NCI-H2081 (cell line): ENCODE measurements around the gene IBA57.

ENCODE experiments used
- DNase-seq, 2 experiments: peaks; one replicate each; lab custom pipeline; 2025; lab: John Stamatoyannopoulos, UW

IBA57 gene

DNA sequence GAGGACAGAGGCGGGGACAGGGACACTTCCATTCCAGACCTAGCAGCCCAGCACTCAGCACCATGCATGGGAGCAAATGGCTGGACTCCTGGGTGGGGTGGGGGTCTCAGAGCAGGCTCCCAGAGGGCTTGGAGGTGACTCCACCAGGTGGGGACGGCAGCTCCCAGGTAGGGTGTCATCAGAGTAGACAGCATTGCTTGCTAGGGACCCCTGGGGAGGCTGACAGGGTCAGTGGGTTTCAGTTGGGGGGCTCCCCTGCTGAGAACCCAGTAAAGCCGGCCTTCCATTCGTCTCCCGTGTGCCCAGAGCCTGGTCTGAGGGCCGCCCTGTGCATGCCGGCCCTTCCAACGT is 20.6 kb upstream of the IBA57 start:
- no peak for DNase-seq

DNA sequence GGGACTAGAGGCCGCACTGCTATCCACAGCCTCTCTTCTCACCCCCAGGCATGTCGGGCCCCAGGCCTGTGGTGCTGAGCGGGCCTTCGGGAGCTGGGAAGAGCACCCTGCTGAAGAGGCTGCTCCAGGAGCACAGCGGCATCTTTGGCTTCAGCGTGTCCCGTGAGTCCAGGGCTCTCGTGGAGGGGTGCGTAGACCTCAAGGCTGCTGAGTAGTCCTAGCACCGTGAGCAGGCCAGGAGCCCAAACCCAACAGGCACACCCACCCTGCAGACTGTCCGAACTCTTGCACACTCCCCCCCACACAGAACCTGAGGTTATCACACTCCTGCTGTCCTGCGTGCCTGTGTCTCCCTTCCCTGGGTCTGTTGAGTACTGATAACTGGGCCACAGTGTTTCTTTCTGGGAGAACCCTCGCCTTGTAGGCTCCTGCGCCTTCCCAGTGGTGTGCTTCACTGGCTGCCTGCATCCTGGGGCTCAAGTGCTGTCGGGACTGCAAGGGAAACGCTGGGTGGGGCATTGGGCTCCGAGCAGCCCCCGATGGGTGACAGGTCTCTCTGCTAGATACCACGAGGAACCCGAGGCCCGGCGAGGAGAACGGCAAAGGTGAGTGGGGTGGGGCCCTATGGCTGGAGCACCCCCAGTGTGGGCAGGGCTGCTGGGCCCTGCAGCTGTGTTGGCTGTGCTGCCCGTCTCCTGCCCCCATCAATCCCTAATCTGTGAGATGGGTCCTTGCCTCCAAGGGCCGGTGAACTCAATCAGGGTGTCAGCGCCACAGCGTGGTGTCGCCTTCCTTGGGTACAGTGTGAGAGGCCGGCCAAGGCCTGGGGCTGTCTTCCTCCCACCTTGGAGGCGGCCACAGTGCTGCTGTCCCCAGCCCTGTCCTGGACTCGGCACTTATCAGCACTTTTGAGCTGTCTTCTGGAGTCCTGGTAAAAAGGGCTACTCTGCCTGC is 19.9 kb upstream of the IBA57 start:
- no peak for DNase-seq

DNA sequence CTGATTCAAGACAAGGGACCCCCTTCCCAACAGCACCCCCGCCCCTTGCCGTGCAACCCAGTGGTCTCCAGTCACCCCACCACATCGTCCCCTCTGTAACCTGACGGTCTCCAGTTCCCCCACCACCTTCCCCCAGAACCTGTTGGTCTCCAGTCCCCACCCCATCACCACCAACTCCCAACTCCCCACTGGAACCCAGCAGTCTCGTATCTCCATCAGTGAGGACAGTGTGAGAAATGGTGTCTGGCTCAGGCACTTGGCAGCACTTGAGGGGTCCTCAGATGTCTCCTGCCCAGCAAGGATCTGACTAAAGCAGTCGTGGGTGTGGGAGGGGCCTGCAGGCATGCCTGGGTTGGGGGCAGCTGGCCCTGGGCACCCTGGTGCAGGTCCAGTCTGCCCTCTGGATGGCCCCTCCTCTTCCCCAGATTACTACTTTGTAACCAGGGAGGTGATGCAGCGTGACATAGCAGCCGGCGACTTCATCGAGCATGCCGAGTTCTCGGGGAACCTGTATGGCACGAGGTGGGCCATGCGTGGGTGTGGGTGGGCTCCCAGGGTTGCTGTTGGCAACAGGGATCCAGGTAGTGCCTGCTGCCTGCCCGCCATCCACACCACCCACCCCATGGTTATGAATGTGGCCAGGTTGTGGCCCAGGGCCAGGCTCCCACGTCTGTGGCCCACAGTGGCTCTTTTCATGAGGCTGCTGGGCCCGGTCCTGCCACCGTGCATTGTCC is 19.0 kb upstream of the IBA57 start:
- DNase-seq: no peak

DNA sequence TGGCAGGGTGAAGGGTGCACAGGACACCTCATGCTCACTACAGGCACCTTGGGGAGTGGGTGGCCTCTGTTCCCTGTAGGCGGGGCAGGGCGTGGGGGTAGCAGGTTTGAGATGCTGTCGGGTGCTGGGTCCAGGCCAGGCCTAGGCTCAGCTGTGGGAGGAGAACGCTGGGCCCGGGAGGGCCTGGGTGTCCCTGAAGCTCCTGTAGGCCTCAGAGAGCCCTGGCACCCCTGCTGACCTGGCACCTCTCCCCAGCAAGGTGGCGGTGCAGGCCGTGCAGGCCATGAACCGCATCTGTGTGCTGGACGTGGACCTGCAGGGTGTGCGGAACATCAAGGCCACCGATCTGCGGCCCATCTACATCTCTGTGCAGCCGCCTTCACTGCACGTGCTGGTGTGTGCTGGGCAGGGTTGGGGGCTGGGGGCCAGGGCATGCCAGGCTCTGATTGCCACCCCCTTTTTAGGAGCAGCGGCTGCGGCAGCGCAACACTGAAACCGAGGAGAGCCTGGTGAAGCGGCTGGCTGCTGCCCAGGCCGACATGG is 18.4 kb upstream of the IBA57 start:
- no peak for DNase-seq

DNA sequence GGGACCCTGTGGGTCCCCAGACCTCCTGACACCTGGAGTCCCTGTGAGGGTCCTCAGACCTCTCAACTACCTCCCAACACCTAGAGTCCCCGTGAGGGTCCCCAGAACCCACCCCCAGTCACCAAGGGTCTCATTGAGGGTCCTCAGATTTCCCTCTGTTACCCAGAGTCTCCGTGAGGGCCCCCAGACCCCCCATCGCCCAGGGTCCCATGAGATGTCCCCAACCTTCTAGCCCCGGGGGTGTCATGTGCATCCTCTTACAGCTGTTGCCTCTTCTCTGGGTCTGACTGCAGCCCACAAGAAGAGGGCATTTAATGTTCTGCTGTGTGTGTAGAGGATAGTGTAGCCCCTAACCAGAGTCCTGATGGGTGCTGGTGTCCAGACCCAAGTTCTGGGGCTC is 17.8 kb upstream of the IBA57 start:
- DNase-seq: no peak

DNA sequence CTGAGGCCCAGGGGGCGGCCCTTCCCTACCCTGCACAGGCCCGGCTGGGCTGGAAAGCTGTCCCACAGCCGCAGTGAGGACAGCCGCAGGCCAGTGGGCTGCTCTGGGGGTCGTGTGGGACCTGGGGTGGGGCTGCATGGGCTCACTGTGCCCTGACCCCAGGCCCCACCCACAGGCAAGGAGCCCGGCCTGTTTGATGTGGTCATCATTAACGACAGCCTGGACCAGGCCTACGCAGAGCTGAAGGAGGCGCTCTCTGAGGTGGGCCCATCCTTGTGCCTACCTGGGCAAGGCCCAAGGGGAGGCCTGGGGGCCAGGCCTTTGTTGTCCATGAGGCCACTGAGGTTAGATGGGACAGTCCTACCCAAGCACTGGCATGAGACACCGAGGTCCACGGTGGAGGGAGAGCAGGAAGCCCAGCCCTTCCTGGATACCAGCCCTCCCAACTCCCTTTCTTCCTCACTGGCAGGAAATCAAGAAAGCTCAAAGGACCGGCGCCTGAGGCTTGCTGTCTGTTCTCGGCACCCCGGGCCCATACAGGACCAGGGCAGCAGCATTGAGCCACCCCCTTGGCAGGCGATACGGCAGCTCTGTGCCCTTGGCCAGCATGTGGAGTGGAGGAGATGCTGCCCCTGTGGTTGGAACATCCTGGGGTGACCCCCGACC is 17.3 kb upstream of the IBA57 start:
- no peak for DNase-seq

DNA sequence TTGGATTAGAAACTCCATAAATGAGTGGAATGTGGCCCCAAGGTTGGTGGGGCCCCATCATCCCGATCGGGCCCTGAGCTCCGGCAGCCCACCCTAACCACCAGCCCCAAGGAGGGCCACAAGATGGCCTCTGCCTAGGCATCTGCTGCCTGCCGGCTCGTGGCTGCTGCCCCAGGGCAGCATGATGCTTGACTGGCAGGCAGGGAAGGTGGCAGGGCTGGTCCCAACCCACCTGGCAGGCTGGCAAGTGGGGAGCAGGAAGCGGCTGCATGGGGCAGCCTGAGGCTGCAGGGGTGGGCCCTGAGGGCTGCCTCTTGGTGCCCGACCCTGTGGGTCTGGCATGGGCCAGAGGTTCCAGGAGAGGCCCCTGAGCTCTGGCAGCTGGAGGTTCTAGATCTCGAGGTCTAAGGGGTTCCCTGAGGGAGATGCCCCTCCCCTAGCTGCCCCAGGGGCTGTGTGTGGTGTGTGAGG is 16.6 kb upstream of the IBA57 start:
- no peak for DNase-seq

DNA sequence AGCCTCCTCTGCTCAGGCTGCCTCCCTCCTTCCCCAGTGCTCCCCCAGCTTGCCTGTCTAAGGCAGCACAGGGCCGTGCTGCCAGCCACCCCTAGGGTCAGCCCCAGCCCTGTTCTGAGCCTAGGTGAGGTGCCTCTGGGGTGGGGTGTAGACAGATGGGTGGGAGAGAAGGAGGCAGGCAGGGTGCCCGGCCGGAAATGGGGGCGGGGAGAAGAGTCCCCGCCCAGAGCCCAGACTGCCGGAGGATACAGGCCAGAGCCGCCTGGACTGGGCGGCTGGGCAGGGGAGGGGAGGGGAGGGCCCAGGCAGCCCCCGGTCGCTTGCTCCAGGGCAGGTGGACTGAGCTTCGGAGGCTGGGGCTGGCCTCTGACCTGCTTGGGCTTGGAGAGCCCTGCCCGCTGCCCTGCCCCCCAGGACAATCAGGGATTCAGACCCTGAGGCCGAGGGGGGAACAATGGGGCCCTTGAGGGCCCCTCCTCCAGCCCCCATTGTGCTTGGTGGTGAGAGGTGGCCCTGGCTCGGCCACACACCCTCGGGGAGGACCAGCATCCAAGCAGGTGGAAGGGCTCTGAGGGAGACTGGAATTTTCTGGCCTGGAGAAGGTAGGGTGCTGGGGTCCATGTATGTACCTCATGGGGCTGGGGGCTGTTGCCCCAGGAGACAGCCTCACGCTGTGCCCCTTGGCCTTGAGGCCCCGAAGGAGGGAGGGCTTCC is 16.0 kb upstream of the IBA57 start, which contains the start of gene GJC2:
Gene GJC2 (plus strand): TSS at position 525 of the 714 bp plus-strand sequence. CDS start 7,829 bp downstream, outside the sequence.
- DNase-seq: no peak

DNA sequence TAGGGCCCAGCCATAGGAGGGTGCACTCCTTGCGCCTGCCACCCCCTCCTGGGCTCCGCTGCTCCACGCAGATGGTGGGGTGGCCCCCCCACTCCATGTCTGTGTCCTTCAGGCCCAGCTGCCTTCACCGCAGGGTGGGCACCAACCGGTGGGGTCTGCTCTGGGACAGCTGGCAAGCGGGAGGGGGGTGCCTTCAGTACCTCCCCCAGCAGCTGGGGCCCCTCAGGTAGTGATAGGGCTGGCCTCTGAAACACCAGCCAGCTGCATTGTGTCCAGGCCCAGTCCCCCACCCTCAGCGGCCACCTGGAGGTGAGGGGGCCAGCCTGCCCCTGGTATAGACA is 15.5 kb upstream of the IBA57 start:
- DNase-seq: no peak

DNA sequence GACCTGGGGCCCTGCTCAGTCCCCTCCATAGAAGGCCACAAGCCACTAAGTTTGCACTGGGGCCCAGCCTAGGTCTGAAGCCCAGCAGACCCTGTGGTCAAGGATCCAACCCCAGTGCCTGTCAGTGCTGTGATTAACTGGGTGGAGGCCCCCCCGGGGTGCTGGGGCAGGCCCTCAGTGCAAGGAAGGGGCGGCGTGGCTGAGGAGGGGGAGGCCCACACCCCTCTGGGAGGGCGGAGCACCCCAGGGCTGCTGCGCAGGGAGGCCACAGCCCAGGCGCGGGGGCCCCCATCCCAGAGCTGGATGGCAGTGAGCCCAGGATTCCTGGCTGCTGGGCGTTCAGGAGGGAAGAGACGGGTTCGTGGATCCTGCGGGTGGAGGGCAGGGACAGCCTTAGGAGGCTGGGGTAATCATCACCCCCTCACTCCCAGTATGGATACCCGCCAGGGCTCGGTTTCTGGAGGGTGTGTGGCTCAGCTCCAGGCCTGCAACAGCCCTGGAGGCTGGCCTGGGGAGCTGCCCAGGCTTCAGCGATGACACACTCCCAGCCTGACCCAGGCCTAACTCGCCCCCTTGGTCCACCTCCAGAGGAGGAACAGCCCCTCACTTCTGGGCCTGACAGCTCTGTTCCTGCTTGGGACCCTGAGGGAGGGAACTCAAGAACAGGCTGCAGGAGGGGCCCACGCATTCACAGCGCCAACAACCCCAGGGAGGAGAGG is 15.0 kb upstream of the IBA57 start:
- DNase-seq: peak in 1 of 2 experiments; percentile 24

DNA sequence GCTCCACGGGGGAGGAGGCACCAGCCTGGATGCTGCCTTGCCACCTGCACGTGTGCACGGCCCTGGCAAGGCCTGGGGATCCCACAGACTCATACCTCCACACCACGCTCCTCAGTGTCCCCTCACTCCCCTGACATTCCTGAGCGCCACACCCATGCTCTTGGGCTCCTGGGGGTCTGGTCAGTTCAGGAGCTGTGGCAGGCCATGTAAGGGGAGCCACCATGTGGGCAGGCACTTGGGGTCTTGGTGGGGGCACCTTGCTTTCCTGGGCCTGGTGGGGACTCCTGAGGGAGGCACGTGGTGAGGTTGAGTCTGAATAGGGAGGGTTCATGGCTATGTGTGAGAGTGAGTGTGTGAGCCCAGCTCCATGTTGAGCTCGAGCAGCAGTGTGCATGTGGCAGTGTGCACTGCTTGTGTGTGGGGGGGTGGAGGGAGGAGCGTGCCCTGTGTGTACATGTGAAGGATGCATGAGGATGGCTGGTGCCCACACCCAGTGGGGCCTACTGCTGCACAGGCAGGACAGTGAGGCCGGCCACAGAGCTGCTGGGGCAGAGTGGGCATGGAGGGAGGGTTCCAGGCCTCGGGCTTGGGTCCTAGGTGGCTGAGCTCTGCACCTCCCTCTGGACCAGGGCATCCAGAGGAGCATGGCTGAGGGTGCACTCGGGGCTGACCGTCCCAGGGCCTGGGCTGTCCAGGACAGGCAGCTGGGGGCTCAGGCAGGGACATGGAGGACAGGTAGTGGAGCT is 14.3 kb upstream of the IBA57 start:
- no peak for DNase-seq

DNA sequence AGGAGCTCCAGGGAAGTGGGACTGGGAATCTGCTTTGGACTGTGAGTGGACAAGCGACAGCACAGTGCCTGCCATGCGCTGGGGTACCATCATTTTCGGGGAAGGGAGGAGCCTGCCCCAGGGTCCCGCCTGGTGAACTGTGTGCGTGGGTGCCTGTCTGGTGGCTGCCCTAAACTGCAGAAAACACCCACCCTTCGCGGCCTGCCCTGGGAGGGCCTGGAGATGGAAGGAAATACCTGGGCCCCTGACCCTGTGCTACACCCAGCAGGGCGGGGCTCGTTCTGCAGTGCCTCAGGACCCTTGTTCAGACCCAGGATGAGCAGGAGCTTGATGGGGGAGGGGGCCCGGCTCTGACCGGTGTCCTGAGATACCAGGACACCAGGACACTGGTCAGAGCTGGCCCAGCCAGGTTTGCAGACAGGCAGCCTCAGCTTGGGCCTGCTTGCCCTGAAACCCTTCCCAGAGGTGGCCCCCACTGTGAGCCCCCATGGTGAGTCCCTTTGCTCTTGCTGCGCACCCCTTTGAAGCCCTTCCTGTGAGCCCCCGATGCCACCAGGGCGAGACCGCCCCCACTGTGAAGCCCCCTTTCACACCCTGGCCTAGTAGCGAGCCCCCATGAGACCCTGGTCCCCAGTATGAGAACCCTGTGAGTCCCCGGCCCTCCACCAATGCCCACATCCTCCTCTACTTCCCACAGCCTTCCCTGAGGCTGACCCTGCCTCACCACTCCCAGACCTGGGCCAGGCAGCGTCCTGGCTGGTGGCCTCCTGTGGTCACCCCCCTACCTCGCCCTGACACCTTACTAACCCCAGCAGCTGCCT is 13.3 kb upstream of the IBA57 start:
- no peak for DNase-seq

DNA sequence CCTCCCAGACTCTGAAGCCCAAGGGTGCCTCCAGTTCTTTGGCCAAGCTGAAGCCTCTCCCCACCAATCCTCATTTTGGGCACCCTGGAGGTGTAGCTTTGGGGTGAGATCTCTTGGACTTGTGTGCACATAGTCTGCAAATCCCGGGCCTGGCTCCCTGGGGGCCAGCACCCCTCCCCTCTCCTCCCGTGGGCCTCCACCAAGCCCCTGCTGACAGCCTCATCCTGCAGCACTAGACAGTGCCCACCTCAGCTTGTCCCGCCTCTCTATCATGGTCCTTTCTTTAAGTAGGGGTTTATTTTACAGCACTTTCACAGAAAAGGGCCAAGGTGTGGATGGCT is 12.7 kb upstream of the IBA57 start:
- DNase-seq: no peak

DNA sequence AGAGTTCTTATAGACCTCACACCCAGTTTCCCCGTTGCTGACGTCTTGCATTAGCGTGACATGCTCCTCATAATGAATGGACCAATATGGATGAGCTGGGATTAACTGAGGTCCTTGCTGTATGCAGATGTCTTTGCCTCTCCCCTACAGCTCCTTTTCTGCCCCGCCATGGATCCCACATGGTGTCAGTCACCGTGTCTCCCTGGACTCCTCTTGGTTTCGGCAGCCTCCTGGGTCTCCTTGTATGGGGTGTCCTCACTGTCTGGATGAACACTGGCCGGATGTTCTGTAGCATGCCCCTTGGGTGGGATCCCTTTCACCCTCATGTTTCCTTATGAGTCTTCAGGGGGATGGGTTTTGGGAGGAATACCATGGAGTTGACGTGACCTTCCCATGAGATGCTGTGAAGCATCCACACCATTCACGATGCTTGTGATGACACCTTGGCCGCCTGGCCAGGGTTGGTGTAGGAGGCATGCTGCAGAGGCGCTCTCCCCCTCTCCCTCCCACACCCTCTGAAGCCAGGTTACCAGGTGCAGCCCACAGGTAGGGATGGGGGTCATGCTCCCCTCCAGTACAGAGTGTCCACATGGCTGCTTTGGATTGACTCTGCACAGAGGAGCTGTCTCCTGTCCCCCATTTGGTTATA is 11.5 kb upstream of the IBA57 start:
- no peak for DNase-seq

DNA sequence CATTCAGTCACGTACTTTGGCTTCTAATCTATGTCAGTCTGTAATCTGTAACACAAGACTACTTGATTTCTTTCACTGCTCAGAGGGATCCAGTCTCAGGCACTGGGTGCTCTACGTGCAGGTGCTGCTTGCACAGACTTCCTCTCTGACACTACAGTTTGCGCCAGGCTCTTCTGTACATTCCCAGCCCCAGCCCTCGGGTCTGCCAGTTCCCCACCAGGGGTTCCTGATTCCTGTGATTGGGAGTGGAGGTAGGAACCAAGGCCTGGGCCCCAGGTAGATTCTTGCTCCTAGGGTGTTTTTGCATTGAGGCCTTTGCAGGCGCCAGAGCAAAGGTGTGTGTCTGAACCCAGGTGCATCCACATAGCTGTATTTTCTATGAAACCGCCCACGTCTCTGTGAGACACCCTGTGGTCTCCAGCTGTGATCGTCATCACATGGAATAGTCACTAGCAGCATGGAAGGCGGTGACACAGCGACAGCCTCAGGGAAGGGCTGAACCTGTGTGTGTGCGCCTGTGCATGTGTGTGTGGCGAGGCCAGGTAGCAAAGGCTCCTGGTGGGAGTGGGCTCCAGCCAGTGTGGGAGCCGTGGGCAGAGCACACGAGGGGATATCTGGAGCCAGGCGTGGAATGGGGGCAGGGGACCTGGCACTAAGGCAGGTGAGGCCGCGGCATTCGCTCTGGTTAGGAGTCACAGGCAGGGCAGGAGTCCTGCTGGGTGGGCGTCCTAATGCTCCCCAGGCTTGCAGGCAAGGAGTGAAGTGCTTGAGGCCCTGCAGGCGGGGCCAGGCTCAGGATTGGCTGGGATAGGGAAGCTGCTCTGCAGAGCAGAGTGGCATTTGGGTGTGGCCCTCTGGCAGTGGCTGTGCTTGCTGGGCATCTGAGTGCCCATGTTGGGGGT is 10.7 kb upstream of the IBA57 start:
- peak in 1 of 2 experiments; percentile 43 for DNase-seq

DNA sequence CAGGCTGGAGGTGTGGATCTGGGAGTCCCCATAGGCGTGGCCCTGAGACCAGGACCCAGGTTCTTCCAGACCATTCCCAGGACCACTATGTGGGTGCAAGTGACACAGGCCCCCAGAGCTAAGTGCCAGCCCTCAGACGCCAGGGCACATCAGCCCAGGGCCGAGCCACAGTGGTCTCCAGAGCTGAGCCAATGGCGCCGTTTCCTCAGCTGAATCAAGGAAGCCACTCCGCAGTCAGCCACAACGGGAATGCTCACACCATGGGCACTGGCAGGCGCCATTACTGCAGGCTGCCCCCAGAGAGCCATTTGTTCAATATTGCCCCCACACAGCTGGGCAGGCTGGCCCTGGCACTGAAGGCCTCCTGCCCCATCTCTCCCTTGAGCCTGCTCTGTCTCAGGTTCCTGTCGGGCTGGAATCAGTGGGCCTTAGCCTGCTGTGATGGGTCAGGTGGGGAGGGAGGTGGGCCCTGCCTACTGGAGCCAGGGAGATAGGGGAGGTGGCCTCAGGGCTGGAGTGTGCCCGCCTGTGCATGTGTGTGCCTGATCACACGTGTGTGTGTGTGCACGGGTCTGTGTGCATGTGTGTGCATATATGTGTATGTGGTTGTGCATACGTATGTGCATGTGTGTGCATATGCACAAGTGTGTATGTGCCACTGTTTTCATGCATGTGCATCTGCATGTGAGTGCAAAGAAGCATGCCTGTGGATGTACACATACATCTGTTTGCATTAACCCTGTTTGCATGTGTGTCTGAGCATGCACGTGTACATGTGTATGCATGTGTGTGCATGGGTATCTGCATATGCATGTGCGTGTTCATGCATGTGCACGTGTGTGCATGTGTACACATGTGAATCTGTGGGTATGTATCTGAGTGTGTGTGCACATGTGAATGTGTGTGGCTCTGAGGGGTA is 9.7 kb upstream of the IBA57 start:
- no peak for DNase-seq

DNA sequence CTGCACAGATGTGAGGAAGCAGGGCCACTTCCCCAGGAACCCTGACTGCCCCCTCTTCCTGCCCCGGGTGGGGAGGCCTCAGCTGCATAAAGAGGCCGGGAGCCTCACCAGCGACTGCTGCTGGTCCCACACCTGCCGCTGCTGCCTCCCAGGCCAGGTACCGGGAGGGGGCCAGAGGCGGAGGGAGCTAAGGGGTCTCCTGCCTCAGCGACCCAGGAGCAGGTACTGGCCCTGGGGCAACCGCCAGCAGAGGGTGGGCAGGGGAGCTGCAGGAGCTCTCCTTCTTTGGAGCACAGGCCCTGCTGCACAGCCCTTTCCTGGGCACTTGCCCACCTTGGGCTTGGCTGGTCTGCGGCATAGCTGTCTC is 9.1 kb upstream of the IBA57 start:
- DNase-seq: no peak
